Endothelial cell of umbilical vein (primary cell): ENCODE data around the gene CD300LF. TPM values are rescaled to one million over a fixed set of nuclear protein-coding genes. Genes with fewer than 3 reads are reported as not detected.

Experiments
- BruUV-seq: library from RNA; stranded (reverse); fragments of 400-500 nt; replicated peaks from 2 replicates; lab custom pipeline; 2021; lab: Mats Ljungman, UMichigan
- CTCF ChIA-PET: fragments of 300-600, 350-600 bp; sonication (Branson Sonifier 250); formaldehyde crosslinking; loops from one replicate; lab custom pipeline; 2021; ENCODE audit warnings: antibody characterized with exemption, inconsistent platforms; lab: Charles Lee
- POLR2A ChIA-PET: fragments of 300-600, 350-600 bp; sonication (Branson Sonifier 250); formaldehyde crosslinking; loops from one replicate; lab custom pipeline; 2021; ENCODE audit warnings: antibody characterized with exemption, inconsistent platforms; lab: Charles Lee
- DNase-seq: peaks from one replicate; pipeline ENCODE4 v3.0.0-alpha.2; 2011; ENCODE audit warnings: low read depth, low spot score
- FAIRE-seq: peaks from 2 replicates; lab custom pipeline; 2011; peaks lifted over from hg19 to GRCh38; lab: Jason Lieb, UNC
- H2AFZ ChIP-seq: 2 replicates; pipeline ENCODE4 v1.6.0; 2012; ENCODE audit warnings: low read depth, low read length, control low read depth, inconsistent platforms
- H3K27ac ChIP-seq: 2 replicates; pipeline ENCODE4 v1.5.1; 2011; ENCODE audit warnings: low read depth, mild to moderate bottlenecking, control low read depth, low read length, moderate library complexity; ENCODE audit not compliant: insufficient read depth
- H3K27me3 ChIP-seq, 2 experiments: 2 replicates each; pipeline versions ENCODE4 v1.6.0 to v1.6.1; 2011; ENCODE audit warnings: low read length in 2 of 2, mixed read lengths in 1 of 2; ENCODE audit not compliant: control insufficient read depth in 2 of 2, insufficient read depth in 2 of 2
- H3K36me3 ChIP-seq, 2 experiments: 2 replicates in 1 of 2; 3 replicates in 1 of 2; pipeline ENCODE4 v1.5.1; 2011; ENCODE audit warnings: low read length in 2 of 2, mild to moderate bottlenecking in 1 of 2, moderate library complexity in 1 of 2; ENCODE audit not compliant: control insufficient read depth in 2 of 2, insufficient read depth in 2 of 2; ENCODE audit errors: extremely low read depth in 1 of 2
- H3K4me1 ChIP-seq: 3 replicates; pipeline ENCODE4 v1.5.1; 2011; ENCODE audit warnings: mild to moderate bottlenecking, low read length; ENCODE audit not compliant: control insufficient read depth, insufficient read depth; ENCODE audit errors: extremely low read depth
- H3K4me2 ChIP-seq: 2 replicates; pipeline ENCODE4 v1.6.1; 2011; ENCODE audit warnings: low read length, control low read depth, mixed read lengths; ENCODE audit not compliant: insufficient read depth
- H3K4me3 ChIP-seq, 3 experiments: fragments of 200-600 bp in 1 of 3; sonication (generic), shearing (Covaris generic) in 1 of 3; replicated peaks in 1 of 3; 2 replicates each; pipeline ENCODE4 v1.5.1; 2011 to 2016; ENCODE audit warnings: control low read depth in 3 of 3, low read length in 3 of 3, mild to moderate bottlenecking in 2 of 3, inconsistent platforms in 1 of 3, low read depth in 1 of 3, moderate library complexity in 1 of 3; ENCODE audit not compliant: insufficient read depth in 1 of 3
- H3K79me2 ChIP-seq: 2 replicates; pipeline ENCODE4 v1.6.0; 2012; ENCODE audit warnings: low read length, inconsistent platforms; ENCODE audit not compliant: control insufficient read depth, insufficient read depth
- H3K9ac ChIP-seq: replicated peaks from 2 replicates; pipeline ENCODE3; 2011; ENCODE audit warnings: low read length, control low read depth; ENCODE audit not compliant: insufficient read depth; ENCODE audit errors: extremely low read depth
- H3K9me1 ChIP-seq: replicated peaks from 3 replicates; pipeline ENCODE4 v1.6.0; 2011; ENCODE audit warnings: mild to moderate bottlenecking, low read length; ENCODE audit not compliant: control insufficient read depth, insufficient read depth; ENCODE audit errors: extremely low read depth
- H3K9me3 ChIP-seq: replicated peaks from 2 replicates; pipeline ENCODE4 v1.5.1; 2012; ENCODE audit warnings: low read length, inconsistent platforms; ENCODE audit not compliant: control insufficient read depth, insufficient read depth
- H4K20me1 ChIP-seq: replicated peaks from 2 replicates; pipeline ENCODE3; 2011; ENCODE audit warnings: mild to moderate bottlenecking, low read length; ENCODE audit not compliant: control insufficient read depth, insufficient read depth; ENCODE audit errors: extremely low read depth
- EZH2 ChIP-seq: IDR thresholded peaks from 2 replicates; pipeline ENCODE4 v1.6.1; 2012; ENCODE audit warnings: borderline replicate concordance, low read depth, mild to moderate bottlenecking, moderate library complexity, low read length, inconsistent platforms; ENCODE audit not compliant: severe bottlenecking
- FOS ChIP-seq: IDR thresholded peaks from 2 replicates; pipeline ENCODE4 v1.6.1; 2011; ENCODE audit warnings: mild to moderate bottlenecking, low read length, moderate library complexity, borderline replicate concordance; ENCODE audit not compliant: insufficient read depth
- GATA2 ChIP-seq: IDR thresholded peaks from 2 replicates; pipeline ENCODE4 v1.7.0; 2011; ENCODE audit warnings: low read depth, mild to moderate bottlenecking, moderate library complexity, mixed read lengths, low read length; ENCODE audit not compliant: insufficient read length, insufficient read depth
- JUN ChIP-seq: IDR thresholded peaks from 2 replicates; pipeline ENCODE4 v1.6.1; 2011; ENCODE audit warnings: borderline replicate concordance, low read depth; ENCODE audit not compliant: insufficient read length, insufficient read depth
- MAX ChIP-seq: IDR thresholded peaks from 2 replicates; pipeline ENCODE4 v1.6.1; 2011; ENCODE audit not compliant: insufficient read depth, insufficient read length
- MYC ChIP-seq: IDR thresholded peaks from one replicate; pipeline ENCODE4 v1.6.1; 2011; ENCODE audit warnings: mild to moderate bottlenecking, low read depth, low read length
- POLR2A ChIP-seq: IDR thresholded peaks from 2 replicates; pipeline ENCODE4 v1.6.1; 2012; ENCODE audit warnings: low read depth, mild to moderate bottlenecking, control low read depth, low read length
- POLR2AphosphoS5 ChIP-seq: IDR thresholded peaks from 2 replicates; pipeline ENCODE4 v1.6.1; 2012; ENCODE audit warnings: low read depth, mild to moderate bottlenecking, control low read depth, low read length, moderate library complexity; ENCODE audit not compliant: insufficient read depth
- dilution Hi-C: fragments of 300-500 bp; cut with MboI; formaldehyde crosslinking; loops from one replicate; pipeline ENCODE4 v1.15.0; 2019; ENCODE audit warnings: low sequenced_read_pairs; ENCODE audit not compliant: extremely low pct_ligation_motif_present
- intact Hi-C: fragments of 100-400 bp; cut with micrococcal nuclease; formaldehyde crosslinking; loops from one replicate; pipeline ENCODE4 v1.10.0; 2022
- polyA plus RNA-seq, 4 experiments: library from polyadenylated mRNA; depleted of rRNA in 3 of 4; stranded (reverse) in 3 of 4; unstranded in 1 of 4; fragments of >200 nt; gene quantifications; 2 replicates each; pipeline versions ENCODE4 v1.2.1 to v1.2.3, GENCODE V29; 2011 to 2012; ENCODE audit warnings: missing spikeins in 1 of 4
- total RNA-seq: library from RNA; stranded (reverse); gene quantifications from 2 replicates; pipeline ENCODE4 v1.2.3, GENCODE V29; 2021
- TF ChIP-seq, protein P1 (sequence below), 2 donors: IDR thresholded peaks; 1 replicate in 1 of 2; 2 replicates in 1 of 2; pipeline ENCODE4 v1.5.1; 2011; ENCODE audit warnings: low read length in 2 of 2, mild to moderate bottlenecking in 2 of 2, moderate library complexity in 2 of 2, control low read depth in 1 of 2, inconsistent platforms in 1 of 2, low read depth in 1 of 2; ENCODE audit not compliant: insufficient read depth in 1 of 2; ENCODE audit errors: extremely low read depth in 1 of 2

Gene CD300LF
- total and polyA plus RNA-seq, 2 donors (not counting 3 experiments of a cell fraction or from before 2014, with no cell fraction given), result not detected

DNA sequence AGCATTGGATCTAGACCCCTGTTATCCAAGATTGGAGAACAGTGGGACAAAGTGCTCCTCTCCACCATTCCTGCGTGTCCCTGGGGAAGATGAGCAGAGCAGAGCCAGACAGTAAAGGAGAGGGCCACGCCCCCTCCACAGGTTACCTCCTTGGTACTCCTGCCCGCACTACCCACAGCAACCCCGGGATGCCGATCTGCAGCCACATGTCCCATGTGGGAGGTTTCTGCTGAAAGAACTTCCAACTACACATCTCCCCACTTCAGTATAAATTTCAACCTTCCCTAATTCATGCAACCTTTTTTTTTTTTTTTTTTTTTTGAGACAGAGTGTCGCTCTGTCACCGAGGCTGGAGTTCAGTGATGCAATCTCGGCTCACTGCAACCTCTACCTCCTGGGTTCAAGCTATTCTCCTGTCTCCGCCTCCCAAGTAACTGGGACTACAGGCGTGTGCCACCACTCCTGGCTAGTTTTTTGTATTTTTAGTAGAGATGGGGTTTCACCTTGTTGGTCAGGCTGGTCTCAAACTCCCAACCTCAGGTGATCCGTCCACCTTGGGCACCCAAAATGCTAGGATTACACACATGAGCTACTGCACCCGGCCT lies 26.6 kb upstream of the CD300LF start:
- DNase-seq, result no peak
- H3K4me3 ChIP-seq, result no peak overlapping the region
- no peaks in the 10 kb centered on the region for H3K36me3 ChIP-seq
- no peaks in the 10 kb centered on the region for H4K20me1 ChIP-seq
- no peaks in the 10 kb centered on the region for H3K9me3 ChIP-seq
- H3K27ac ChIP-seq, result no peak overlapping the region
- H3K9me1 ChIP-seq, result no peaks in the 10 kb centered on the region
- peaks cover 8% of the 10 kb centered on the region for H3K4me1 ChIP-seq
- peaks cover 29 to 39% of the 10 kb centered on the region in 2 experiments for H3K27me3 ChIP-seq
- FAIRE-seq, result no peak
- no peak overlapping the region for H3K9ac ChIP-seq
- intact Hi-C loops (no loop called here), dilution Hi-C loops (no loop called here)
- TF ChIP-seq MYC (no peak), POLR2A (no peak), GATA2 (no peak), POLR2AphosphoS5 (no peak), MAX (no peak), EZH2 (no peak), JUN (no peak), FOS (no peak)
- TF ChIP-seq, protein P1, sequence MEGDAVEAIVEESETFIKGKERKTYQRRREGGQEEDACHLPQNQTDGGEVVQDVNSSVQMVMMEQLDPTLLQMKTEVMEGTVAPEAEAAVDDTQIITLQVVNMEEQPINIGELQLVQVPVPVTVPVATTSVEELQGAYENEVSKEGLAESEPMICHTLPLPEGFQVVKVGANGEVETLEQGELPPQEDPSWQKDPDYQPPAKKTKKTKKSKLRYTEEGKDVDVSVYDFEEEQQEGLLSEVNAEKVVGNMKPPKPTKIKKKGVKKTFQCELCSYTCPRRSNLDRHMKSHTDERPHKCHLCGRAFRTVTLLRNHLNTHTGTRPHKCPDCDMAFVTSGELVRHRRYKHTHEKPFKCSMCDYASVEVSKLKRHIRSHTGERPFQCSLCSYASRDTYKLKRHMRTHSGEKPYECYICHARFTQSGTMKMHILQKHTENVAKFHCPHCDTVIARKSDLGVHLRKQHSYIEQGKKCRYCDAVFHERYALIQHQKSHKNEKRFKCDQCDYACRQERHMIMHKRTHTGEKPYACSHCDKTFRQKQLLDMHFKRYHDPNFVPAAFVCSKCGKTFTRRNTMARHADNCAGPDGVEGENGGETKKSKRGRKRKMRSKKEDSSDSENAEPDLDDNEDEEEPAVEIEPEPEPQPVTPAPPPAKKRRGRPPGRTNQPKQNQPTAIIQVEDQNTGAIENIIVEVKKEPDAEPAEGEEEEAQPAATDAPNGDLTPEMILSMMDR (IDR thresholded peaks at IDR 0.05; ENCODE audit: extremely low read depth in 1 of 2, insufficient read depth in 1 of 2, low read depth in 1 of 2, low read length in 2 of 2), result no peak
- H3K4me2 ChIP-seq, result no peak overlapping the region
- ChIA-PET CTCF (interaction anchor here (1.9 to 4.1 kb wide), 2 partner anchors 10 to 81 kb away, joined by 5 to 131 read pairs; no protein-coding TSS in a partner anchor), POLR2A (no interaction called here)
- no peak overlapping the region for H2AFZ ChIP-seq
- no TSS peak for BruUV-seq
- no peaks in the 10 kb centered on the region for H3K79me2 ChIP-seq
